Renal cortex interstitium (tissue), 11 donors: ENCODE data around the gene KANTR. TPM values are rescaled to one million over a fixed set of nuclear protein-coding genes. Genes with fewer than 3 reads are reported as not detected.
"Not testable (repeated sequence)": the region's sequence is repeated elsewhere in the genome, so short reads cannot be mapped to it uniquely, and the experiment has no call there.

Source experiments
- DNase-seq, 11 donors: peaks; one replicate each; pipeline ENCODE4 v3.0.0-alpha.2; 2013; ENCODE audit warnings: low read depth in 9 of 11, low spot score in 4 of 11; ENCODE audit errors: extremely low read depth in 1 of 11
- polyA plus RNA-seq, 3 donors: library from polyadenylated mRNA; unstranded; fragments of 120-200 nt; gene quantifications; one replicate each; pipeline ENCODE4 v1.2.1, GENCODE V29; 2013; ENCODE audit not compliant: insufficient read length in 3 of 3

KANTR gene
- polyA plus RNA-seq, 3 donors = 11.9 to 17.2 (median 14.2) TPM

GRCh38 chrX:53095796-53096195 is 1.9 kb downstream of the KANTR start:
- DNase-seq = no peak

GRCh38 chrX:53114864-53115549 is 21.1 kb downstream of the KANTR start:
- no peak for DNase-seq

GRCh38 chrX:53115550-53115874 is 21.6 kb downstream of the KANTR start:
- no peak for DNase-seq

- DNase-seq = no peak
Observed at GRCh38 chrX:53116101-53116500, 22.2 kb downstream of the KANTR start.

- no peak for DNase-seq
Observed at GRCh38 chrX:53122013-53122412, 28.1 kb downstream of the KANTR start.

GRCh38 chrX:53125506-53125905 is 31.6 kb downstream of the KANTR start:
- DNase-seq = no peak

- no peak for DNase-seq
Observed at GRCh38 chrX:53126377-53126776, 32.4 kb downstream of the KANTR start.

- DNase-seq = no peak
Observed at GRCh38 chrX:53128097-53128749, 34.3 kb downstream of the KANTR start.

GRCh38 chrX:53133400-53133799 is 39.5 kb downstream of the KANTR start:
- DNase-seq = no peak

- no peak for DNase-seq
Observed at GRCh38 chrX:53135581-53135980, 41.6 kb downstream of the KANTR start.

GRCh38 chrX:53153581-53153980 is 59.6 kb downstream of the KANTR start:
- DNase-seq = no peak

- no peak for DNase-seq
Observed at GRCh38 chrX:53155512-53156206, 61.7 kb downstream of the KANTR start.

- DNase-seq = no peak
Observed at GRCh38 chrX:53156207-53156596, 62.3 kb downstream of the KANTR start.

GRCh38 chrX:53159184-53159583 is 65.2 kb downstream of the KANTR start:
- no peak for DNase-seq

GRCh38 chrX:53160297-53160983 is 66.5 kb downstream of the KANTR start:
- peak in 1 of 11 donors; percentile 3 for DNase-seq

GRCh38 chrX:53163436-53163835 is 69.5 kb downstream of the KANTR start:
- no peak for DNase-seq

GRCh38 chrX:53164566-53164965 is 70.6 kb downstream of the KANTR start:
- not testable (repeated sequence) for DNase-seq

- DNase-seq = no peak
Observed at GRCh38 chrX:53166103-53166502, 72.2 kb downstream of the KANTR start.

- DNase-seq = no peak
Observed at GRCh38 chrX:53171356-53171755, 77.4 kb downstream of the KANTR start.
